ENCODE data around the gene HSD11B2.
A peak's percentile ranks its signal among the peaks of the same experiment; 100 is the strongest.

The HSD11B2 gene

DNA sequence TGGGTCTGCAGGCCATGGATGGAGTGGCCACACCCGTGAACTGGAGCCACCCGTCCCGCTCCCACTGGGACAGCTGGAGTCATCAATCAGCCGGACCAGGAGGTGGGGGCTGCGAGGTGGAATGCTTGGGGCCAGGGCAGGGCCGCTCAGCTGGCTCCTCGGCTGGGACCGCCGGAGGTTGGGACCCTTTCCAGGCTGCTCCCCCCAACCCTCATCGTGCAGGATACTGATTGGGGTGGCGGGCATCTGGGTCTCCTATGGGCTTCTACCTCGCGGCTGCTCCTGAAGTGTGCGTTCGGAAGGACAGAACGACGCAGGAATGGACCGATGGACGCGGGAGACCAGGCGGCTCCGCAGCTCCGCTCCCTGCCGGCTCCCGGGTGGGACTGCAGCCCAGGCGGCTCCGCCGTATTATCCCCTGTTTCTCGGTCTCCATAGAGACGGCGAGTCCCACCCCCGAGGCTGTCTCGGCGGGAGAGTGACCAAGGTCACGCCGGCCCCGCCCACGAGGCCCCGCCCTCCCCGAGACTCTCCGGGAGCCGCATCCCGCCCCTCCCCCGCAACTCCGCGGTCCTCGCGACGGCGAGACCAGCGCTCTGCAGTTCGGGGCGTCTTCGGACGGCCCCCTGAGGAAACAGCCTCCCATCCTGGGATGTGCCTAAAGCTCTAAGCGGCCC lies 37.7 kb upstream of the HSD11B2 start, which contains the start of gene TPPP3:
Gene TPPP3 (minus strand): TSS at position 388 of the 677 bp plus-strand sequence. CDS start 2,387 bp downstream, outside the sequence.
- TF ChIP-seq, protein P1, sequence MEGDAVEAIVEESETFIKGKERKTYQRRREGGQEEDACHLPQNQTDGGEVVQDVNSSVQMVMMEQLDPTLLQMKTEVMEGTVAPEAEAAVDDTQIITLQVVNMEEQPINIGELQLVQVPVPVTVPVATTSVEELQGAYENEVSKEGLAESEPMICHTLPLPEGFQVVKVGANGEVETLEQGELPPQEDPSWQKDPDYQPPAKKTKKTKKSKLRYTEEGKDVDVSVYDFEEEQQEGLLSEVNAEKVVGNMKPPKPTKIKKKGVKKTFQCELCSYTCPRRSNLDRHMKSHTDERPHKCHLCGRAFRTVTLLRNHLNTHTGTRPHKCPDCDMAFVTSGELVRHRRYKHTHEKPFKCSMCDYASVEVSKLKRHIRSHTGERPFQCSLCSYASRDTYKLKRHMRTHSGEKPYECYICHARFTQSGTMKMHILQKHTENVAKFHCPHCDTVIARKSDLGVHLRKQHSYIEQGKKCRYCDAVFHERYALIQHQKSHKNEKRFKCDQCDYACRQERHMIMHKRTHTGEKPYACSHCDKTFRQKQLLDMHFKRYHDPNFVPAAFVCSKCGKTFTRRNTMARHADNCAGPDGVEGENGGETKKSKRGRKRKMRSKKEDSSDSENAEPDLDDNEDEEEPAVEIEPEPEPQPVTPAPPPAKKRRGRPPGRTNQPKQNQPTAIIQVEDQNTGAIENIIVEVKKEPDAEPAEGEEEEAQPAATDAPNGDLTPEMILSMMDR (IDR thresholded peaks at IDR 0.05; ENCODE audit: low read depth, low read length), result peak; percentile 73
- in situ Hi-C loops (cut with HindIII; ENCODE audit: low sequenced_read_pairs), result no loop called here
- peak; percentile 84 for DNase-seq (ENCODE audit: low read depth, low spot score)
- peak within 1 kb of the TSS; percentile 38 for H3K4me3 ChIP-seq (ENCODE audit: low read depth, low read length)

DNA sequence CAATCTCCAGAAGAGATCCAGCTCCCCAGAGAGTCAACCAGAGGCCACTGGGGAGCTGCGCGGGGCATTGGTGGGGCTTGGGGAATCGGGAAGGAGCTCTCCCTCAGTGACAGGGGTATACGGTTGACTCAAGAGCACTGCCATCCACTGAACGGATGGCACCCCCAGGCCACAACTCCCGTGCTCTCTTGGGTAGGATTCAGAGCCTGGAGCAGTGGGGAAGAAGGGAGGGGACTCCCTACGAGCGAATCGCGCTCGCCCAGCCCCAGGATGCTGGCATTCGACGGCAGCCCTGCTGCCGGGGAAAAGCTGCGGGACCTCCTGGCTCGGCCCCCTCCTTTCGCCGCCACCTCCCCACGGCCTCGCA lies 37.1 kb upstream of the HSD11B2 start:
- TF ChIP-seq, protein P1 (IDR thresholded peaks at IDR 0.05; ENCODE audit: low read depth, low read length), result no peak
- peak overlapping the region; percentile 38 for H3K4me3 ChIP-seq (ENCODE audit: low read depth, low read length)
- DNase-seq (ENCODE audit: low read depth, low spot score), result no peak
- in situ Hi-C loops (cut with HindIII; ENCODE audit: low sequenced_read_pairs), result no loop called here

DNA sequence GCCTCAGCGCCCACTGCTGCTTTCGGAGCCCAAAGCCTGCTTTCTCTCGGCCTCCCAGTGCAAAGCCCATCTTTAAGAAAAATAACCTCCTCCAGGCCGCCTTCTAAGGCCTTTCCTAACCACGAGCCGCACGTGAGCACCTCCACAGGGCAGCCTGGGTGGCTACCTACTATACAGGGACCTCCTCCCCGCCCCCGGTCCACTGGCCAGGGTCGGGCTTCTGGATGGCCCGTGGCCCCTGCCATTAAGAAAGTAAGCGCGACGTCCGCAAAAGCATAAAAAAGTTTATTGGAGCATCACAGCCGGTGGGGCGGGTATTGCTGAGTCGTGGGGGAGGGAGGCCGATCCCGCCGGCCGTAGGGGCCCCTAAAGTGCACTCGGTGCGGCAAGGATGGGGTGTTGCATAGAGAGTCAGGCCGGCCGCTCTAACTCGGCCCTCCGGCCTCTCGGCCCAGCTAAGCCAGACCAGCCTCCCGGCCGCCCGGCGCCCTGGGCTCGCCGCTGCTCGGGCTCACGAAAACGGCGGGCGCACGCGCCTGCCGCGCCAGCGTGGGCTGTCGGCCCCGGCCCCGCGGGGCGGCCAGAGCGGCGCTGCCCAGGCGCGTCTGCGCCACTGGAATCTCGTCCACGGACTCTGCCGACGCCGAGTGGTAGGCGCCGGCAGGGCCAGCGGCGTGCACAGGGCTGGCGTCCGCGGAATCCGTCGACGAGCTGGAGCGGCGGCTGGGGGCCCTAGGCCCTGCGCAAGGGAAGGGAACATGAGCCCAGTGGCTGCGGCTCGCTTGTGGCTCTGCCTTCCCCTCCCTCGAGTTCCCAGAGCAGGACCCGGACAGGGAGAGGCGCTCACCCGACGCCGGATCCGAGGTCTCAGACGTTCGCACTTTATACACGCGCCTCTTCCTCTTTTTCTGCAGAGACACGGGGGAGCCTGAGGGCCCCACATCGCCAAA lies 36.5 kb upstream of the HSD11B2 start:
- in situ Hi-C loops (cut with HindIII; ENCODE audit: low sequenced_read_pairs), result no loop called here
- no peak for DNase-seq (ENCODE audit: low read depth, low spot score)
- TF ChIP-seq, protein P1 (IDR thresholded peaks at IDR 0.05; ENCODE audit: low read depth, low read length), result no peak
- H3K4me3 ChIP-seq (ENCODE audit: low read depth, low read length), result no peak overlapping the region

DNA sequence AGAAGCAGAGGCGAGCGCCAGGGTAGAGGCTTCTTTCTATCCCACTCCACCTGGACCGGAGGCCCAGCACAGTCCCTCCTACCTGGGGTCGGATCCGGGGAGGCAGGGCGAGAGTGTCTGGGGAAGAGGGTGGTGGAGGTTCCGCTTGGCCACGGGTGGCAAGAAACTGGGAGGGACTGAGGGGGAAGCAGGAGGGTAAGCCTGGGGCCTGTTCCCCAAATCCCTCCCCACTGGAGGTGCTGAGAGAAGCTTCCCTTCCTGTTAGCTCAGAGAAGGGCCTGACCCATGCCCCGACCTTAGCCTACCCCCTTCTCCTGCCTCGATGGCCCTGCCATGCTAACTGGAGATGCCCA lies 35.8 kb upstream of the HSD11B2 start:
- in situ Hi-C loops (cut with HindIII; ENCODE audit: low sequenced_read_pairs), result no loop called here
- H3K4me3 ChIP-seq (ENCODE audit: low read depth, low read length), result no peak overlapping the region
- DNase-seq (ENCODE audit: low read depth, low spot score), result no peak

DNA sequence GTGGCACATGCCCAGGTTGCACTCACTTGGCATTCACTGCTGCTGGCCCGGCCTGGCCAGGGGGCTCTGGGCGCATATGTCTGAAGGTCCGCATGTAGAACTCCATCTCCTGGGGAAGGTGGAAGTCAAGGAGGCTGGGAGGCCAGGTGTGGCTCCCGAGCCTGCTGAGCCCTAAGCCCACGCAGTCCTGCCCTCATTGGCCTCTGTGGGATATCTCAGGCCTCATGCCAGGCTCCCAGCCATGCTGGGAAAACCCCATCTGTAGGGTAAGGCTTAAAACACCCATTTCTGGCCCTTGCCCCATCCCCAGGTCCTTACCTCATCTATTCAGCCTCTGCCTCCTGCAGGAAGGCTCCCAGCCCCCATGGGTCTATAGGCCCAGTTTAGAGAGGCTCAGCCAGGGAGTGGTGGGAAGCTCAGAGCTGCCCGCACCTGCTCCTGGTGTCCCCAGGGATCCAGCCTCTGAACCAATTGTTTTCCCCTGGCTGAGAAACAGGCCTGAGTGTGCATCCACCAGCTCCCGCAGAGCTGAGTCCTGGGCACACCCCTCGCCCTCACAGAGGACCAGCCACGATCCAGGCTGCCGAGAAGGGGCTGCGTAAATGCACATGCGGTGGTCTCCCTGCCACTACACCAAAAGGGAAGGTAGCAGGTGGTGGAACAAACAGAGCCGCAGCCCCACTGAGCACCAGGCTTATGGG lies 35.3 kb upstream of the HSD11B2 start:
- TF ChIP-seq, protein P1 (IDR thresholded peaks at IDR 0.05; ENCODE audit: low read depth, low read length), result no peak
- in situ Hi-C loops (cut with HindIII; ENCODE audit: low sequenced_read_pairs), result no loop called here
- H3K4me3 ChIP-seq (ENCODE audit: low read depth, low read length), result no peak overlapping the region
- DNase-seq (ENCODE audit: low read depth, low spot score), result no peak

More for the DNA sequence above, 35.8 kb upstream of the HSD11B2 start:
- TF ChIP-seq, protein P1 (IDR thresholded peaks at IDR 0.05; ENCODE audit: low read depth, low read length), result no peak
